MM.1S (cell line): ENCODE results near the gene TSHZ2.
"Not testable (repeated sequence)": the region's sequence is repeated elsewhere in the genome, so short reads cannot be mapped to it uniquely, and the experiment has no call there.

Experiments
- DNase-seq: peaks from one replicate; pipeline ENCODE4 v3.0.0-alpha.2; 2015
- H2AFZ ChIP-seq: fragments of 300-600 bp; sonication (generic); 2 replicates; pipeline ENCODE4 v1.6.0; 2016; ENCODE audit warnings: antibody characterized with exemption, low read length
- H3F3A ChIP-seq: fragments of 300-600 bp; sonication (generic); 2 replicates; pipeline ENCODE4 v1.6.1; 2016; ENCODE audit warnings: mild to moderate bottlenecking, antibody characterized with exemption, low read length, moderate library complexity, mixed read lengths; ENCODE audit not compliant: insufficient read depth
- H3K27ac ChIP-seq: fragments of 300-600 bp; sonication (generic); 2 replicates; pipeline ENCODE4 v1.5.1; 2016; ENCODE audit warnings: mild to moderate bottlenecking, low read length
- H3K27me3 ChIP-seq: fragments of 300-600 bp; sonication (generic); replicated peaks from 2 replicates; pipeline ENCODE4 v1.6.0; 2016; ENCODE audit warnings: low read length; ENCODE audit not compliant: insufficient read depth
- H3K36me3 ChIP-seq: fragments of 300-600 bp; sonication (generic); replicated peaks from 2 replicates; pipeline ENCODE4 v1.6.1; 2016; ENCODE audit warnings: mild to moderate bottlenecking, low read length, mixed read lengths; ENCODE audit not compliant: insufficient read depth
- H3K4me1 ChIP-seq: fragments of 300-600 bp; sonication (generic); 2 replicates; pipeline ENCODE4 v1.6.1; 2016; ENCODE audit warnings: low read length, mixed read lengths
- H3K4me2 ChIP-seq: fragments of 300-600 bp; sonication (generic); 2 replicates; pipeline ENCODE4 v1.6.0; 2016; ENCODE audit warnings: low read depth, low read length
- H3K4me3 ChIP-seq: fragments of 300-600 bp; sonication (generic); 2 replicates; pipeline ENCODE4 v1.5.1; 2016; ENCODE audit warnings: low read length, mixed read lengths
- H3K79me2 ChIP-seq: fragments of 300-600 bp; sonication (generic); 2 replicates; pipeline ENCODE4 v1.6.1; 2016; ENCODE audit warnings: mixed run types, low read length, mixed read lengths
- H3K9ac ChIP-seq: fragments of 300-600 bp; sonication (generic); 2 replicates; pipeline ENCODE4 v1.6.1; 2016; ENCODE audit warnings: low read length, mixed read lengths
- H3K9me2 ChIP-seq: fragments of 300-600 bp; sonication (generic); replicated peaks from 2 replicates; pipeline ENCODE4 v1.6.1; 2016; ENCODE audit warnings: mild to moderate bottlenecking, low read length, mixed read lengths; ENCODE audit not compliant: insufficient read depth
- H3K9me3 ChIP-seq: fragments of 300-600 bp; sonication (generic); replicated peaks from 2 replicates; pipeline ENCODE4 v1.6.1; 2016; ENCODE audit warnings: mild to moderate bottlenecking, low read length, mixed read lengths; ENCODE audit not compliant: insufficient read depth
- H4K20me1 ChIP-seq: fragments of 300-600 bp; sonication (generic); 2 replicates; pipeline ENCODE4 v1.6.1; 2016; ENCODE audit warnings: mild to moderate bottlenecking, low read length, moderate library complexity, mixed read lengths; ENCODE audit not compliant: insufficient read depth
- EZH2 ChIP-seq: fragments of 300-600 bp; sonication (generic); optimal IDR thresholded peaks from 2 replicates; pipeline ENCODE3; 2017; ENCODE audit warnings: low read depth, mild to moderate bottlenecking, antibody characterized with exemption, low read length, mixed read lengths
- EZH2phosphoT487 ChIP-seq: fragments of 300-600 bp; sonication (generic); IDR thresholded peaks from 2 replicates; pipeline ENCODE4 v1.6.1; 2018; ENCODE audit warnings: antibody characterized with exemption, low read length
- TF ChIP-seq, protein P1 (sequence below): fragments of 300-600 bp; sonication (generic); IDR thresholded peaks from 2 replicates; pipeline ENCODE4 v1.5.1; 2016; ENCODE audit warnings: antibody characterized with exemption, low read length, mixed read lengths

Gene TSHZ2

DNA sequence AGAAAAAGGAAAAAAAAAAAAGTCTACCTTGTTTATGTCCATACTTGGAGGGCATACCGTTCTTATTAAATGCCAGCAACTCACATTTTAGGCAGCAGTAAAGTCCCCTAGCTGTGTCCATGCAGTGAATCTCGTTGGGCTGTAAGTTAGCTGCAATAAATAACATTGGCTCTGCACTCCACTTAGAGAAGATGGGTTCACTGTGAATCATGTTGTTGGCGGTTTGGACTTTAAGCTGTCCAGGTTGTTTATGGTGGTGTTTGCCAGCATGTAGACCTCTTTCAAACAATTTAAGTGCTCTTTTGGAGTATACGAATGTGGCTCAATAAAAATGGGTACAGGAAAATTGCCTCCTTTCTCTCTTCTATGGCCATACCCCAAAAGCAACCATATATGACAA, 494.1 kb downstream of the TSHZ2 start:
- no peak overlapping the region for H3K27ac ChIP-seq
- no peaks in the 10 kb centered on the region for H3K4me1 ChIP-seq
- no peak overlapping the region for H3K4me2 ChIP-seq
- TF ChIP-seq EZH2phosphoT487 (no peak), EZH2 (no peak)
- TF ChIP-seq, protein P1, sequence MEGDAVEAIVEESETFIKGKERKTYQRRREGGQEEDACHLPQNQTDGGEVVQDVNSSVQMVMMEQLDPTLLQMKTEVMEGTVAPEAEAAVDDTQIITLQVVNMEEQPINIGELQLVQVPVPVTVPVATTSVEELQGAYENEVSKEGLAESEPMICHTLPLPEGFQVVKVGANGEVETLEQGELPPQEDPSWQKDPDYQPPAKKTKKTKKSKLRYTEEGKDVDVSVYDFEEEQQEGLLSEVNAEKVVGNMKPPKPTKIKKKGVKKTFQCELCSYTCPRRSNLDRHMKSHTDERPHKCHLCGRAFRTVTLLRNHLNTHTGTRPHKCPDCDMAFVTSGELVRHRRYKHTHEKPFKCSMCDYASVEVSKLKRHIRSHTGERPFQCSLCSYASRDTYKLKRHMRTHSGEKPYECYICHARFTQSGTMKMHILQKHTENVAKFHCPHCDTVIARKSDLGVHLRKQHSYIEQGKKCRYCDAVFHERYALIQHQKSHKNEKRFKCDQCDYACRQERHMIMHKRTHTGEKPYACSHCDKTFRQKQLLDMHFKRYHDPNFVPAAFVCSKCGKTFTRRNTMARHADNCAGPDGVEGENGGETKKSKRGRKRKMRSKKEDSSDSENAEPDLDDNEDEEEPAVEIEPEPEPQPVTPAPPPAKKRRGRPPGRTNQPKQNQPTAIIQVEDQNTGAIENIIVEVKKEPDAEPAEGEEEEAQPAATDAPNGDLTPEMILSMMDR, result no peak
- H3K79me2 ChIP-seq, result no peaks in the 10 kb centered on the region
- no peaks in the 10 kb centered on the region for H3K9me3 ChIP-seq
- H3K9ac ChIP-seq, result no peak overlapping the region
- no peaks in the 10 kb centered on the region for H3F3A ChIP-seq
- H3K36me3 ChIP-seq, result no peaks in the 10 kb centered on the region
- no peak overlapping the region for H2AFZ ChIP-seq
- no peak overlapping the region for H3K4me3 ChIP-seq
- H3K27me3 ChIP-seq, result no peaks in the 10 kb centered on the region
- no peak for DNase-seq
- H3K9me2 ChIP-seq, result no peaks in the 10 kb centered on the region
- H4K20me1 ChIP-seq, result no peaks in the 10 kb centered on the region

DNA sequence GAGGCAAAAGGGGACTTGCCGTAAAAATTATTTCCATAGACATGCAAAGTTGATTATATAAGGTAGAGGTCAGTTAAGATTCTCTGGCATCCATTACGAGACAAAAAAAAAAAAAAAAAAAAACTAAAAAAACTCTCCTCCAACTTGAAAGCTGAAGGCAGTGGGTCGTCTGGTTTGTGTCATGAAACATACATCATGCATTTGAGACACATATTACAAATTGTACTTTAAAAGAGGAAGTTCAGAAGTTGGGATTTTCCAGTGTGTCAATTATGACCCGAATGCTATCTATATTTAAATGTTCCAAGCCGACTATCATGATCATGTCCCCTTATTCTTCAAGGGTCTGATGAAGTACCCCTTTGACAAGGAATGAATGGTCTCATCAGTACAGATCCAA, 496.4 kb downstream of the TSHZ2 start:
- Histone ChIP-seq H3K27ac (no peak overlapping the region), H3K4me2 (no peak overlapping the region), H4K20me1 (no peaks in the 10 kb centered on the region), H3F3A (no peaks in the 10 kb centered on the region), H3K9me2 (no peaks in the 10 kb centered on the region), H3K27me3 (no peaks in the 10 kb centered on the region), H3K4me1 (no peaks in the 10 kb centered on the region), H2AFZ (no peak overlapping the region), H3K36me3 (no peaks in the 10 kb centered on the region), H3K4me3 (no peak overlapping the region), H3K79me2 (no peaks in the 10 kb centered on the region), H3K9me3 (no peaks in the 10 kb centered on the region), H3K9ac (no peak overlapping the region)
- no peak for DNase-seq
- TF ChIP-seq, protein P1, result no peak
- TF ChIP-seq EZH2phosphoT487 (no peak), EZH2 (no peak)

DNA sequence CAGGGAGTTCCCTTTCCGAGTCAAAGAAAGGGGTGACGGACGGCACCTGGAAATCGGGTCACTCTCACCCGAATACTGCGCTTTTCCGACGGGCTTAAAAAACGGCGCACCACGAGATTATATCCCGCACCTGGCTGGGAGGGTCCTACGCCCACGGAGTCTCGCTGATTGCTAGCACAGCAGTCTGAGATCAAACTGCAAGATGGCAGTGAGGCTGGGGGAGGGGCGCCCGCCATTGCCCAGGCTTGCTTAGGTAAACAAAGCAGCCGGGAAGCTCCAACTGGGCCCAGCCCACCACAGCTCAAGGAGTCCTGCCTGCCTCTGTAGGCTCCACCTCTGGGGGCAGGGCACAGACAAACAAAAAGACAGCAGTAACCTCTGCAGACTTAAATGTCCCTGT, 500.7 kb downstream of the TSHZ2 start:
- not testable (repeated sequence) for H3K27me3 ChIP-seq, H2AFZ ChIP-seq, H3K27ac ChIP-seq, H3K9me3 ChIP-seq, H3K4me2 ChIP-seq, H3K9ac ChIP-seq, H3K9me2 ChIP-seq, H3F3A ChIP-seq, H3K4me3 ChIP-seq, H4K20me1 ChIP-seq, DNase-seq, H3K36me3 ChIP-seq, H3K4me1 ChIP-seq, H3K79me2 ChIP-seq

DNA sequence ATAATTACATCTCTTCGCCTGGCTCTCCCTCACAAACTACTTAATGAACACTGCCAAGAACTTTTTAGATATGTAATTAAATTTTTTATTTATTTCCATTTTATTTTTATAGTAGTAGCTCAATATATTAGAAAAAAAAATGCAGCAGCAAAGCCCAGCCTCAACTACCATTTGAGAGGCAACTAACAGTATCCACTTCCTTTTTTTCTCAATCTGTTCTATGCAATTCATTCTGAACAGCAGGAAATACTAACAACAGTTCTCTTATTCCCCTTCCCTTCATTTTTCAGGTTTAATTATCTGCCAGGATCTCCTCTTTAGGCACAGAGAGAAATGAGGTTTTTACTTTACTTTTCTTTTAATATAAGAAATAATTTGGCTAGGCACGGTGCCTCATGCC, 508.8 kb downstream of the TSHZ2 start:
- Histone ChIP-seq H3K4me3 (no peak overlapping the region), H3K27me3 (no peaks in the 10 kb centered on the region), H3K79me2 (no peaks in the 10 kb centered on the region), H3K36me3 (no peaks in the 10 kb centered on the region), H3K9me3 (no peaks in the 10 kb centered on the region), H2AFZ (no peak overlapping the region), H3F3A (no peaks in the 10 kb centered on the region), H3K27ac (no peak overlapping the region), H3K9me2 (no peaks in the 10 kb centered on the region), H3K9ac (no peak overlapping the region), H3K4me1 (no peaks in the 10 kb centered on the region), H4K20me1 (no peaks in the 10 kb centered on the region), H3K4me2 (no peak overlapping the region)
- TF ChIP-seq EZH2phosphoT487 (no peak), EZH2 (no peak)
- TF ChIP-seq, protein P1, result no peak
- no peak for DNase-seq
